ENCODE results near the gene ZFYVE19. TPM values are rescaled to one million over a fixed set of nuclear protein-coding genes. Genes with fewer than 3 reads are reported as not detected.

ZFYVE19 gene
- total RNA-seq, 1 donor from 2014 or later, result 19.9 TPM

DNA sequence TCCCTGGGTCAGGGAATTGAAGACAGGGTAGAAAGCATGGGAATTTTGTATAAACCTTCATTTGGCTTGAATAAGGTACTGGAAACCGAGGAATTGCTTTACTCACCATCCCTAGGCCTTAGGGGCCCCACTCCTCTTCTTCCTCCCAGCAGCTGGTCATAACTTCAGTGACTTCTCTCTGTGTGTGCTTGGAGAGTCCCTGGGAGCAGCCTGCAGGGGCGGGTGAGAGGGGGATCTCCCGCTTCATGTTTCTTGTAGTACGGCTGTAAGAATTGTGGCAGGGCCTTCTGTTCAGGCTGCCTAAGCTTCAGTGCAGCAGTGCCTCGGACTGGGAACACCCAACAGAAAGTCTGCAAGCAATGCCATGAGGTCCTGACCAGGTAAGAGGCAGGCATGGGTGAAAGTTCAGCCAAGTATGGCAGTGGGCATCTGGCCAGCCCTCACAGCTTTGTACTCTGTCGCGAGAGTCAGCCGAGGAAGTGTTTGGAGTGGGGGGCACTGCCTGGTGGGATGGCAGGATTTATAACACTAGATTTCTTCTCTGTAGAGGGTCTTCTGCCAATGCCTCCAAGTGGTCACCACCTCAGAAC lies 2.1 kb downstream of the ZFYVE19 start:
- peak; percentile 8 for ATAC-seq

DNA sequence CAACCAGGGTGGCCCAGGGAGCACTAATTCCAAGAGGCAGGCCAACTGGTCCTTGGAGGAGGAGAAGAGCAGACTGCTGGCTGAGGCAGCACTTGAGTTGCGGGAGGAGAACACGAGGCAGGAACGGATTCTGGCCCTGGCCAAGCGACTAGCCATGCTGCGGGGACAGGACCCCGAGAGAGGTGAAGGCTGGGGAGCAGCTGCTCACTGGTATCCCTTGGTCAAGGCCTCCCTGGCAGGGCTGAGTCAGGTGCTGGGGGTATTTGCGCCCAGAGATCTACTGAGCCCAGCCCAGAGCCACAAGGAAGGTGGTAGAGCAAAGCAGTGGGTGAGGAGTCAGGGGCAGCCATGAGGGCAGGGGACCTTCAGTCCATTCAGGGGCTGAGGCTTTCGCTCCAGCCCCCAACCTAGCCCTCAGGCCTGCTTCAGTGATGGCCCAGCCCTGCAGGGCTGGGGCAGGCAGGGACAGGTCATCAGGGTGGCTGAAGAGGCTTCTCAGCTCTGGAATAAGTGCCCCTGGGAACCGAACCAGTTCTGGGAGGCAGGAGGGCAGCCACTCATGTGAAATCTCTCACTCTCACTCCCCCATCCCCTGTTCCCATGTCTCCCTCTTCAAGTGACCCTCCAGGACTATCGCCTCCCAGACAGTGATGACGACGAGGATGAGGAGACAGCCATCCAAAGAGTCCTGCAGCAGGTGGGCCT lies 6.0 kb downstream of the ZFYVE19 start:
- ATAC-seq (no peak), DNase-seq (ENCODE audit: low spot score) (no peak)

More for the DNA sequence above, 2.1 kb downstream of the ZFYVE19 start:
- DNase-seq (ENCODE audit: low spot score), result no peak

DNA sequence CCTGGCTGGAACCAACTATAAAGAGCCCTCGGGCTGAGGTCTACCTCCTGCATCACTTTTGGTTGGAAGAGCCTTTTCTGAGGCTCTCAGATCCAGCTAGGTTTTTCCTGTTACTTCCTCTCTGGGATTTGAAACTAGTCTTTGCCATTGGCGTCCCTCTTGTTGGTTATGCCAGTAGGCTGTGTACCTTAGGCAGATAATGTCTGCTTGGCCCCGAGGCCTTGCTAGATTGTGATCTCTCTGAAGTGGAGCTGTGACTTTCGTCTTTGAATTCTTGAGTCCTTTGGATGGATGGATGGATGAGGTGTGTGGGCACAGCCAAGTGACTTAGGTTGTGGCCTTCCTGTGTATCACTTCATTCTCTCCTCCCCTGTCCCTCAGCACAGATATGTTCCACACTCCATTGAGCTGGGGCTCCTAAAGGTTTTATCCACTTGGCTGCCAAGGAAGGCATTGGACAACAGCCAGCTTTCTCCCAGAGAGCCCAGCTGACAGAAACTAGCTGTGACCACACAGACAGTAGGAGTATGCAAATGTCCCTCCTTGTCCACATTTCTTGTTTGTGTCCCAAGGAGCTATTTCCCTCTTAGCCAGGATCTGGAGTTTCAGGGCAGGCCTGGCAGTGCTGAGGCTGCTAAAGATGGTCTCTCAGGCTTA lies 8.3 kb downstream of the ZFYVE19 start:
- ATAC-seq (peak; percentile 67), DNase-seq (ENCODE audit: low spot score) (no peak)

DNA sequence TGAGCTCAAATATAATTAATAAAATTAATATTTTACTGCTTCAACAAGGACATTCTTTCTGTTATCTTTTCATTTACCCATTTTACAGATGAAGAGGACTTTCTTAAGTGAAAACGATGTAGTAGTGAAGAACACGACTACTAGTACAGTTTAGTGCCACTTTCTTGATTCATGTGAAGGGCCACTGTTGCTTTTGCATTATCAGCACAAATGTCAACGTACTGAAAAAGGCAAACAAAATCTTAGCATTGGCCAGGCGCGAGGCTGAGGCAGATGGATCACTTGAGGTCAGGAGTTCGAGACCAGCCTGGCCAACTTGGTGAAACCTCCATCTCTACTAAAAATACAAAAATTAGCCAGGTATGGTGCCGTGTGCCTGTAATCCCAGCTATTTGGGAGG lies 12.2 kb downstream of the ZFYVE19 start:
- DNase-seq (ENCODE audit: low spot score) (no peak), ATAC-seq (no peak)

GRCh38 chr15:40821195-40821594 lies 14.3 kb downstream of the ZFYVE19 start:
- DNase-seq (ENCODE audit: low spot score) (no peak), ATAC-seq (no peak)

DNA sequence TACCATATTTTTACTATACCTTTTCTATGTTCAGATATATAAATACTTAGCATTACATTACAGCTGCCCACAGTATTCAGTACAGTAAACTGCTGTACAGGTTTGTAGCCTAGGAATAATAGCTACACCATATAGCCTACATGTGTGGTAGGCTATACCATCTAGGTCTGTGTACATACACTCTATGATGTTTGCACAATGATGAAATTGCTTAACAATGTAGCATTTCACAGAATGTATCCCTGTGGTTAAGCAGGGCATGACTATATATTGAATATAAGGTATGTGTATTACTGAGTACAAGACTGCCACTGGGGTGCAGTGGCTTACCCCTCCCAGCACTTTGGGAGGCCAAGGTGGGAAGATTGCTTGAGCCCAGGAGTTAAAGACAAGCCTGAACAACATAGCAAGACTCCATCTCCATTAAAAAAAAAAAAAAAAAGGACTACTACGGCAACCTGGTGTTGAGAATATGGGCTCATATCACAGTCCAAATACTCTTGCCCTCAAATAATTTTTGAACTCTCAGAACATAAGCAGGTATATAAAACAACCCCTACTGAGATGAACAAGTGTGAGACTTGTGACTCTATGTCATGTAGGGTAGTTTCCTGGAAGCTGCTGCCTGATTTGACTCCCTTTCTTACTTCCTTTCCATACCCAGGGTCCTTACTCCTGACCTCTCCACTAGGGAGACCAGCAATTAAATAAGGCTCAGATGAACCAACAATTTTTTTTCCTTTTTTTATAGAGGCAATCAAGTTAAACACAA lies 16.9 kb downstream of the ZFYVE19 start:
- DNase-seq (ENCODE audit: low spot score), result no peak

DNA sequence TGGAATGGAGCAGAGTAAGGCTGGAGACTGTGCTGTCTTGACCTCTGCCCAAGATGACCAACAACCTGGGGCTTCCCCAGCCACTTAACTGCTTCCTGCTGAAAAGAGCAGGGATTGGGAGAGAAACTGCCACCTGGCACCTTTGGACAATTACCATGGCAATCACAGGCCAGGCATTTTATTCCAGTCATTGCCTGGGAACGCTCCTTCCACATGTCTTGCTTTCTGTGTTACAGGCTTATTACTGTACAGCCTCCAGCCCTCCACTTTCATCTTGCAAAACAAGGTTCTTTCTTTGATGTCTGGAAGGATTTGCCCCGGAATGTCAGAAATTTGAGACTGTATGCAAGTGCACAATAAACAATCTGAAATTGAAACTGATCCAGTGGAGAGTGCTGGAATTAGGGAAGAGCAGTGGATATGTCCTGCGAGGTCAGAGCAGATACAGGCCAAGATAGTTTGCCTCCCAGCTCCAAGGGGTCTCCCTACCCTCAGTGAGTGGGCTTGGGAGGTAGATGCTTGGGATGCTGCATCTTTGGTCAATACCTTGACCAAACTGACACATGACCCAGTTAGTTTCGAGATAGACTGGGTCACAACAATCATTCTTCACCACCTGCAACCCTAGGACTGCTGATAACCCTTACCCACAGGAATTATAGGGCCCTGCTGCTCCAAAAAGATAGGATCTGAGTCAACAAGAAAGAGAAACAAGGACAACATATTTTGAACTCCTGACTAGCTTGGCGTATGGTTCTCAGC lies 19.0 kb downstream of the ZFYVE19 start:
- DNase-seq (ENCODE audit: low spot score) (no peak), ATAC-seq (no peak)

More for the DNA sequence above, 16.9 kb downstream of the ZFYVE19 start:
- ATAC-seq, result no peak

DNA sequence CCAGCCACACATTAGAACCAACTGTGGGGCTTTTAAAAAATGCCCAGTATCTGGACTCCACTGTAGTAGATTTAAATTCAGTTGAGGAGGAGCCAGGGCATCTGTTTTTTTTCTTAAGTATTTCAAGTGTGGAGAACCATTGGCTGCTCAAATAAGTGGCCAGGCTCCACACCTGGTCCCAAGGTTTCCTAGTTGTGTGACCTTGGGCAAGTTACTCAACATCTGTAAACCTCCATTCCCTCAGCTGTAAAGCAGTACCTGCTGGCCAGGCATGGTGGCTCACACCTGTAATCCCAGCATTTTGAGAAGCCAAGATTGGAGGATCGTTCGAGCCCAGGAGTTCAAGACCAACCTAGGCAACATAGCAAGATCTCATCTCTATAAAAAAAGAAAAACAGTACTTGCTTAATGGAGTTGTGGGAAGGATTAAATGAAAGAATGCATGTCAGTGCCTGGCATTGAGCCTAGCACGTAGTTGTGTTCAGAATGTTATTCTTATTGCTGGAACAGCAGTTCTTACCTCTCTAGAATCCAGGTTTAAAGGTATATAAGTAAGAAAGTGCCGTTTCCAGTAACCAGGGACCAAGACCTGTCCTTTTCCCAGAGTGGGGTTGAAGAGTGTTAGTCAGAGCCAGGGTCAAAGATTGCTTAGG lies 19.7 kb downstream of the ZFYVE19 start:
- DNase-seq (ENCODE audit: low spot score), result no peak
- no peak for ATAC-seq

DNA sequence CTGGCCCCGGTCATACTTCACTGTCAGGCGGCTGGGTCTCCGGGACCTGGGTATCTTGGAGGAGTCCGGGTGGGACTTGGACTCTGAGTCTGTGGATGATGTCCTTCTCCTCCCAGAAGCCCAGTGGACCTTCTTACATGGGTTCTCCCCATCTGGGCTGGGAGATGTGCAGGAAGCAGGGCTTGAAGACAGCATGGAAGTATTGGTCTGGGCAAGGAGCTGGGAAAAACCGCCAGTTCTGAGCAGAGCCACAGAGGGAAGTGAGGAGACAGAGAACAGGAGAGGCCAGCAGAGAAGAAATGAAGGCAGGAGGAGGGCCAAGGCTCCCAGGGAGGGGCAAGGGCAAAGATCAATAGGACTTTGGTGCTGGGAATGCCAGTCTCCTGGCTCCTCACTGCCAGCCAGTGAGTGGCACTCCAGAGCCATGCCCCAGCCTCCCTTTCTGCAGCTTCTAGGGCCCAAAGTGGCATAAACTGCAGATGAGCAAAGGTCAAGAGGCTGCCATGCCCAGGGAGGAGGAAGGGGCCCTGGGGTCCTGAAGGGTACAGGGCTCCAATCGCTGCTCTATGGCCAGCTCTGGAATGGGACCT lies 21.7 kb downstream of the ZFYVE19 start, which contains the start of gene PPP1R14D:
TSS of gene PPP1R14D (minus strand) at position 262 of the 590 bp plus-strand sequence. CDS start at position 195, 67 bp downstream.
- DNase-seq (ENCODE audit: low spot score) (no peak), ATAC-seq (peak; percentile 50)

DNA sequence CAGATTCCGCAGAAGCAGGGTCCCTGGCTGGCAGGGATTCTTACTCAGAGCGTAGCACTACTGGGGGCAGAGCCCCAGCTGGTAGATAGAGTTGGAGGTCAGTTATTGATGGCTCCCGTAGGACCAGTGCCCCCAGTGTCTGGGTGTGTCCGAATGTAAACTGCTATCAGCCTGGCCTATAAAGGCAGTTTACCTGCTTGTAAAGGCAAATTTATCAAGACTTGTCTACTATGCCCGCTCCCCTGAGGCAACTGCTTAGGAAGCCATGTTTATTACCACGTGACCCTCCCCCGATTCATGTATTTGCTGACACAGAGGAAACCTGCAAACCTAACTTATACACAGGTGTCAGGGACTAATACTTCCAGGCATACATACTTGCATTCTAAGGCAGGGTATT lies 22.2 kb downstream of the ZFYVE19 start:
- no peak for DNase-seq (ENCODE audit: low spot score)
- ATAC-seq, result no peak

- DNase-seq (ENCODE audit: low spot score), result no peak
Observed at GRCh38 chr15:40830884-40831283, 24.0 kb downstream of the ZFYVE19 start.

DNA sequence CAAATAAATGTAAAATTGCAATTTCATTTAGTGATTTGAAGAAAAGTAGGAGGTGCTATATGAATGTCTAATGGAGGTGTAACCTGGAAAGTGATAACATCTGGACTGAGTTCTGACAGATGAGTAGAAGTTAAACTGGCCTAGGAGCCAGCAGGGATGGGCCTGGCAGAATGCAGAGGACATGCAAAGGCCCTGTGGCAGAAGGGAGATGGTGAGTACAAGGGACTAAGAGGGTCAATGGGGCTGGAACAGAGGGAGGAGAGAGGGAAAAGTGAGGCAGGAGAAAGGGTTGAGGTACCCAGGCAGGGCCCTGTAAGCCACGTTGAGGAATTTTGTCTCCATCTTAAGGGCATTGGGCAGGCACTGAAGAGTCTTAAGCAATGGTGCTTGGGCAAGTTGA lies 25.0 kb downstream of the ZFYVE19 start:
- ATAC-seq (no peak), DNase-seq (ENCODE audit: low spot score) (no peak)

More at GRCh38 chr15:40830884-40831283, 24.0 kb downstream of the ZFYVE19 start:
- no peak for ATAC-seq

DNA sequence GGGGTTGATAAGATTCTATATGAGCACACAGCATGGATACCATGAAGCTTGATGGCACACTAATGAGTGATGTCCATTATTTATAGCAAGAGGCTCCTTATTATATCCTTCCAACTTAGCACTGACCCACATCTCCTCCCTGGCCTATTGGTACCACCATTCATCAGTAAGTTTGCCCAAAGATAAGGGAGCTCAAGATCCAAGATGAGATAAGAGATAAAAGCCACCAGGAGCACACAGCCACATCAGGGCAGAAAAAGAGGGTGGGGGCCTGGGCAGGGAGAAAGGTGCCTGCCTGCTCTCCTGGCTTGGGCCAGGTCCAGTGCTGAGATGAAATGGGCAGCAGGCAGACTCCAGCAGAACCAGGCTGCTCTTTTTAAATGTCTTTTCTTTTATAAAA lies 26.0 kb downstream of the ZFYVE19 start:
- ATAC-seq (no peak), DNase-seq (ENCODE audit: low spot score) (no peak)

- DNase-seq (ENCODE audit: low spot score), result no peak
- ATAC-seq, result no peak
Observed at GRCh38 chr15:40836020-40836419, 29.1 kb downstream of the ZFYVE19 start.

DNA sequence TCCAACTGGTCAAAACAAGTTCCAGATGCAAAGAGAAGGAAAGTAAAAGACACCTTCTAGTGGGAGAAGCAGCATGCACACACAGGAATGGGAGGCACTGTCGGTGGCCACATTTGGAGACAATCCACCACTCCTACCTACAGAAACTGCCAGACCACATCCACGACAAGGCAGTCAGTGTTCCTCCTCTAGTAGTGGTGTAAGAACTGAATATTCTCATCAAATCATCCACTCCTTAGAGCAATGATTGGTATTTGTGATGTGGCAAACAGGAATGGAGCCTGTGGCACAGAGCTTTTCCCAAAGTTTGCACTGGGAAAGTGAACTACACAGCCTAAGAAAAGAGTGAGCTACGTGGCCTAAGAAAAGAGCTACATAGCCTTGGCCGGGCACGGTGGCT lies 31.9 kb downstream of the ZFYVE19 start:
- ATAC-seq, result no peak
- no peak for DNase-seq (ENCODE audit: low spot score)

- DNase-seq (ENCODE audit: low spot score) (no peak), ATAC-seq (no peak)
Observed at GRCh38 chr15:40841741-40842140, 34.9 kb downstream of the ZFYVE19 start.

DNA sequence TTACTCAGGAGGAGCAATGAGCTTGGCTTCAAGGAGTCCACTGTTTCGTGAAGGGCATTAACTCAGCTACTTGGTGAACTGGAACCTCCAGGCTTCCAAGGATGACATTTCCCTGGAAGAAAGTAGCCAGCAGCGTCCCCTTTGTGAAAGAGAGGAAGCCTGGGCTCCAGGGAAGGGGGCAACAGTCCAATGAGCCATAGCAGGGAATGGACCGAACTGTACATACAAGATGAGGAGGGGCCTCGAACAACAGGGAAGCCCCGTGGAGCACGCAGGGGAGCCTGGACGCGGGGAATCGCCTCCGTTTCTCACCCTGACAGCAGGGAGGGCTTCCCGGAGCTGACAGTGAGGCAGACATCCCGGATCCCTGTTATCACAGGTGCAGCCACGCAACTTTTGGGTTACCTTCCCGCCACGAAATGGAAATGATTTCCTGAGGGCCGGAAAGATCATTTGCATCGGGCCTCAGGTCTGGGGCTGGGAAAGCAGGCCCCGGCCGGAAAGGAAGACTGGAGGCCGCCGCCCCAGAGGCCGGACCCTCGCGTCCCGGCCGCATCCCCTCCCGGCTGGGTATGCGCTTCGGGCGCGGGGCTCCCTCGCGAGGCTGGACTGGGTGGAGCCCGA lies 36.5 kb downstream of the ZFYVE19 start:
- ATAC-seq, result no peak
- DNase-seq (ENCODE audit: low spot score), result no peak

GRCh38 chr15:40843885-40844695 lies 37.2 kb downstream of the ZFYVE19 start, which contains the start of gene SPINT1:
SPINT1 (plus strand) TSS chr15:40844048; CDS start chr15:40844555, 507 bp downstream.
- no peak for DNase-seq (ENCODE audit: low spot score)
- ATAC-seq, result peak; percentile 39
